ENCODE results near the gene AFG1L.
"Not testable (repeated sequence)": the region's sequence is repeated elsewhere in the genome, so short reads cannot be mapped to it uniquely, and the experiment has no call there.

The AFG1L gene

GRCh38 chr6:108287373-108287772, 7.5 kb upstream of the AFG1L start:
- in situ Hi-C loops (cut with HindIII; ENCODE audit: low sequenced_read_pairs) = no loop called here

GRCh38 chr6:108288742-108289141, 6.1 kb upstream of the AFG1L start:
- in situ Hi-C loops (cut with HindIII; ENCODE audit: low sequenced_read_pairs) = no loop called here

GRCh38 chr6:108291091-108291490, 3.8 kb upstream of the AFG1L start:
- in situ Hi-C loops (cut with HindIII; ENCODE audit: low sequenced_read_pairs) = no loop called here

- in situ Hi-C loops (cut with HindIII; ENCODE audit: low sequenced_read_pairs) = not testable (repeated sequence)
Observed at GRCh38 chr6:108292561-108292960, 2.3 kb upstream of the AFG1L start.

- in situ Hi-C loops (cut with HindIII; ENCODE audit: low sequenced_read_pairs) = no loop called here
Observed at GRCh38 chr6:108293527-108294296, 1.1 kb upstream of the AFG1L start.

- in situ Hi-C loops (cut with HindIII; ENCODE audit: low sequenced_read_pairs) = no loop called here
Observed at GRCh38 chr6:108294297-108294726, 542 bp upstream of the AFG1L start.

- in situ Hi-C loops (cut with HindIII; ENCODE audit: low sequenced_read_pairs) = no loop called here
Observed at GRCh38 chr6:108295676-108296075, 822 bp downstream of the AFG1L start.

GRCh38 chr6:108302386-108302785, 7.5 kb downstream of the AFG1L start:
- in situ Hi-C loops (cut with HindIII; ENCODE audit: low sequenced_read_pairs) = no loop called here

- in situ Hi-C loops (cut with HindIII; ENCODE audit: low sequenced_read_pairs) = no loop called here
Observed at GRCh38 chr6:108304646-108305045, 9.8 kb downstream of the AFG1L start.

- in situ Hi-C loops (cut with HindIII; ENCODE audit: low sequenced_read_pairs) = not testable (repeated sequence)
Observed at GRCh38 chr6:108308641-108309040, 13.8 kb downstream of the AFG1L start.

GRCh38 chr6:108309844-108310243, 15.0 kb downstream of the AFG1L start:
- in situ Hi-C loops (cut with HindIII; ENCODE audit: low sequenced_read_pairs) = no loop called here

GRCh38 chr6:108312605-108313004, 17.8 kb downstream of the AFG1L start:
- in situ Hi-C loops (cut with HindIII; ENCODE audit: low sequenced_read_pairs) = no loop called here

GRCh38 chr6:108321253-108321747, 26.4 kb downstream of the AFG1L start:
- in situ Hi-C loops (cut with HindIII; ENCODE audit: low sequenced_read_pairs) = no loop called here

- in situ Hi-C loops (cut with HindIII; ENCODE audit: low sequenced_read_pairs) = no loop called here
Observed at GRCh38 chr6:108322728-108323127, 27.9 kb downstream of the AFG1L start.

GRCh38 chr6:108323710-108324466, 29.0 kb downstream of the AFG1L start:
- in situ Hi-C loops (cut with HindIII; ENCODE audit: low sequenced_read_pairs) = no loop called here

- in situ Hi-C loops (cut with HindIII; ENCODE audit: low sequenced_read_pairs) = not testable (repeated sequence)
Observed at GRCh38 chr6:108330221-108330785, 35.4 kb downstream of the AFG1L start.

- in situ Hi-C loops (cut with HindIII; ENCODE audit: low sequenced_read_pairs) = no loop called here
Observed at GRCh38 chr6:108330806-108331205, 36.0 kb downstream of the AFG1L start.

GRCh38 chr6:108331982-108332381, 37.1 kb downstream of the AFG1L start:
- in situ Hi-C loops (cut with HindIII; ENCODE audit: low sequenced_read_pairs) = no loop called here

- in situ Hi-C loops (cut with HindIII; ENCODE audit: low sequenced_read_pairs) = no loop called here
Observed at GRCh38 chr6:108336971-108337370, 42.1 kb downstream of the AFG1L start.

- in situ Hi-C loops (cut with HindIII; ENCODE audit: low sequenced_read_pairs) = no loop called here
Observed at GRCh38 chr6:108337721-108338120, 42.9 kb downstream of the AFG1L start.

GRCh38 chr6:108341372-108341771, 46.5 kb downstream of the AFG1L start:
- in situ Hi-C loops (cut with HindIII; ENCODE audit: low sequenced_read_pairs) = no loop called here

- in situ Hi-C loops (cut with HindIII; ENCODE audit: low sequenced_read_pairs) = no loop called here
Observed at GRCh38 chr6:108343894-108344293, 49.0 kb downstream of the AFG1L start.

Measured in endothelial cell of hepatic sinusoid (primary cell).